Endometrial microvascular endothelial cells (primary cell): Measurements from ENCODE around the gene RANBP3. TPM values are rescaled to one million over a fixed set of nuclear protein-coding genes. Genes with fewer than 3 reads are reported as not detected.

ENCODE experiments used
- in situ Hi-C: cut with HindIII; loops from 2 replicates; pipeline ENCODE4 v1.10.0; 2017; ENCODE audit warnings: low sequenced_read_pairs, low pct_unique_long_range_greater_than_20kb; ENCODE audit errors: inconsistent ontology term
- total RNA-seq: library from RNA; depleted of rRNA; stranded (reverse); fragments of >200 nt; gene quantifications from one replicate; pipeline ENCODE4 v1.2.3, GENCODE V29; 2015; ENCODE audit errors: inconsistent ontology term

RANBP3 gene
- total RNA-seq, 1 donor from 2014 or later = 48.9 TPM

DNA sequence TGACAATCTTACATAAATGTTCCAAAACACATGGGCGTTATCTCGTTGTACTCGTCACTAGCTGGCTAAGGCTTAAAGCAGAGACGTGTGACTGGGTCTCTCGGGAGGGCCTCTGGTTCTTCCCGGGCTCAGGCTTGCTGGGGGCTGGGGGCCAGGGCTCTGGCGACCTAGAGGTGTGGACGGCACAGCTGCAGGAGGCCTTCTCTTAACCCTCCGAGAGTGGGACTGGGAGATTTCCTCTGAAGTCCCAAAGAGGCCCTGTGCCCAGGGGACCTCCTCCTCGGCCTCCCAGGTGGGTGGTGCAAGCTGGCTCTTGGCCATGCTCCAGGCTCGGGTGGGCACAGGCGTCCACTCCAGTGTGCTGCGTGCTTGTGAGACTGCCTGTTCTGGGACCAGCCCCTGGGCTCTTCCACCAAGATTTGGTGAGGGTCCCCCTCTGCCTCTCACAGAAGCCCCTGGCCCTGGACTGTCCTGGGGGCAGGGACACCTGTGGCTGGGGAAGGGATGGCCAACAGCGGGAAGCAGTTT lies 61.7 kb downstream of the RANBP3 start:
- in situ Hi-C loops = no loop called here

DNA sequence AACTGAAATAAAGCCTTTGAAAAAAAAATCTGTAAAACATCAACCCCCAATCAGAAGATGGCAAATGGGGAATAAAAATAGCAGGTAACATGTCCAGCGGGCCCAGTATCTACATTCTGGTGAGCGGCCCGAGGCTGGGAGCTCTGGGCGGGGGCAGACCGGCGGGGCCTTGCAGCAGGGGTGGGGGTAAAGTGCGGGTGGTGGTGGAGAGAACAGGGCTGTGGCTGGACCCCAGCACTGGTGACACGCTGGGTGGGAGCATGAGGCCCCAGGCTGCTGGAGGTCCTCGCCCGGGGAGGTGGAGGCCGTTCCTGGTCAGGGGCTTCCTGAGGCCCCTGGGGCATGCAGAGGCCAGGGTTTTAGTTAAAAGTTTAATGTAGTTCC lies 62.2 kb downstream of the RANBP3 start:
- in situ Hi-C loops = no loop called here

DNA sequence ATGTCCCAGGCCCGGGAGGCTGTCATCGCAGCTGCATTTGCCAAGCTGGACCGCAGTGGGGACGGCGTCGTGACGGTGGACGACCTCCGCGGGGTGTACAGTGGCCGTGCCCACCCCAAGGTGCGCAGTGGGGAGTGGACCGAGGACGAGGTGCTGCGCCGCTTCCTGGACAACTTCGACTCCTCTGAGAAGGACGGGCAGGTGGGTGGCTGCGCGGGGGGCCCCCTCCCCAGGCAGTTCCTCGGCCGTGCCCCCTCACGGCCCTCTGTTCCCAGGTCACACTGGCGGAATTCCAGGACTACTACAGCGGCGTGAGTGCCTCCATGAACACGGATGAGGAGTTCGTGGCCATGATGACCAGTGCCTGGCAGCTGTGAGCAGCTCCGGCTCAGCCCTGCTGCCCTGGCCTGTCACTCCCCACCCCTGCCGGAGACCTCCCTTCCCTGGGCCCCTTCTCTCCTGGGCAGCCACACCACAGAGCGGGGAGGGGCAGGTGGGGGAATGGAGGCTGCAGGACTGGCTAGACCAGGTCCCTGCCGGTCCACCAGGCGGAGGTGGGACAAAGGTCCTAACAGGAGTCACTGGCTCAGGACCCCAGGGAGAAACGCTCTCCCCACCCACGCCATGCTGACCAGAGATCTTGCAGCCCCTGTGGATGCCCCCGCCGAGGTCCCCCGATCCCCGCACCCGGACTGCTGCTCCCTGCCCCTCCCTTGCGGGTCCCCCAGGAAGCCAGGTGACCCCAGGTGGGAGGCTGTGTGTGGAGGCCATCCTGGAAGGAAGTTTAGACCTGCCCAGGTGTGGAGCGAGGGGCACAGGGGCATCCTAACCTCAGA lies 62.8 kb downstream of the RANBP3 start:
- in situ Hi-C loops = no loop called here

DNA sequence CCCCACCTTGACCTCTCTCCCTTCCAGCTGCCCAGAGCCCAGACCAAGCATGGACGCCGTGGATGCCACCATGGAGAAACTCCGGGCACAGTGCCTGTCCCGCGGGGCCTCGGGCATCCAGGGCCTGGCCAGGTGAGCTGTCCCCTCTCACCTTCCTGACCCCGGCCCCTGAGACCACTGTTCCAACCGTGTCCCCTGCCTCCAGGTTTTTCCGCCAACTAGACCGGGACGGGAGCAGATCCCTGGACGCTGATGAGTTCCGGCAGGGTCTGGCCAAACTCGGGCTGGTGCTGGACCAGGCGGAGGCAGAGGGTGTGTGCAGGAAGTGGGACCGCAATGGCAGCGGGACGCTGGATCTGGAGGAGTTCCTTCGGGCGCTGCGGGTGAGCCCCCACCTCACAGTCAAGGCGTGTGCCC lies 63.6 kb downstream of the RANBP3 start:
- in situ Hi-C loops = no loop called here

DNA sequence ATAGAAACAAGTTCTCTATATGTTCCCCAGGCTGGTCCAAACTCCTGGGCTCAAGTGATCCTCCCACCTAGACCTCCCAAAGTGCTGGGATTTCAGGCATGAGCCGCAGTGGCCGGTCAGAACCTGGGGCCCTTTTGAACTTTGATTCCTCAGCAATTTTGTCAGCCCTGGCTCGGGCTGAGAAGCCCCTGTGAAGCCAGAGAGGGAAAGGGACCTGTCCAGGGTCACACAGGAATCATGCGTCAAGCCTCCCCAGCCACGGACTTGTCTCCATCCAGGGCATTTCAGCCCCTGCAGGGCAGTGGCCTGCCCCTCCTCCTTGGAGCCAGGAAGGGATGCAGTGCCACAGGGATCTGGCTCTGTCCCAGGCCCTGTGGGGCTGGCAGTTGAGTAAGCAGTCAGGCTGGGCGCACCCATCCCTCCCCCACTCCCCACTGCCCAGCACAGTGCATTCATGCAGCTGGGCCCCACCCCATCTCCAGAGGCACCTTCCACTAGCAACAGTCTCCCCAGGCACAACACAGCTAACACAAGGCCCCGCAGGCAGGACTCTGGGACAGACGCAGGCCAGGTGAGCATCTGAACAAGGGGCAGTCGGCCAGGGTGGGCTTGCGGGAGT lies 64.1 kb downstream of the RANBP3 start, which contains the start of gene CAPS:
Gene CAPS (plus strand): TSS at position 516 of the 619 bp plus-strand sequence. CDS start 153 bp downstream, outside the sequence.
- in situ Hi-C loops = no loop called here

DNA sequence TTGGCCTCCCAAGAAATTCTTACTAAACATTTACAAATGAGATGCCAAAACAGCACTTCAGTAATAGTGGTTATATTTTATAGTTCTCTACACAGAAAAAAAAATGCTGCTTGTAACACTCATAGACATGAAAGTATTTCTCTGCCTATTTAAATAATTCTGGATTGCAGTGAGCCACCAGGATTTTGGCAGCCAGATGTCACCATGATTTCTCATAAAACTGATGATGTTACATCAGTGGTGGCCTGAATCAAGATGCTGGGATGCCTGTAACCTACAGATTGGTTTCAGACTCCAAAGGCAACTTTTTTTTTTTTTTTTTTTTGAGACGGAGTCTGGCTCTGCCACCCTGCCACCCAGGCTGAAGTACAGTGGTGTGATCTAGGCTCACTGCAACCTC lies 66.6 kb downstream of the RANBP3 start:
- in situ Hi-C loops = no loop called here

DNA sequence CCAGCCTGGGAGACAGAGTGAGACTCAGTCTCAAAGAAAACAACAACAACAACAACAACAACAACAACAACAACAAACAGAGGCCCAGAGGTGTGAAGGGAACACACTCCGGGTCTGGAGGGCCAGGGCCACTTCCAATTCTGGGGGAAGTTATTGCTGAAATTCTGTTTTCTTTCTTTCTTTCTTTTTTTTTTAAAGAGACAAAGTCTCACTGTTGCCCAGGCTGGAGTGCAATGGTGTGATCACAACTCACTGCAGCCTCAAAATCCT lies 67.4 kb downstream of the RANBP3 start:
- in situ Hi-C loops = no loop called here

DNA sequence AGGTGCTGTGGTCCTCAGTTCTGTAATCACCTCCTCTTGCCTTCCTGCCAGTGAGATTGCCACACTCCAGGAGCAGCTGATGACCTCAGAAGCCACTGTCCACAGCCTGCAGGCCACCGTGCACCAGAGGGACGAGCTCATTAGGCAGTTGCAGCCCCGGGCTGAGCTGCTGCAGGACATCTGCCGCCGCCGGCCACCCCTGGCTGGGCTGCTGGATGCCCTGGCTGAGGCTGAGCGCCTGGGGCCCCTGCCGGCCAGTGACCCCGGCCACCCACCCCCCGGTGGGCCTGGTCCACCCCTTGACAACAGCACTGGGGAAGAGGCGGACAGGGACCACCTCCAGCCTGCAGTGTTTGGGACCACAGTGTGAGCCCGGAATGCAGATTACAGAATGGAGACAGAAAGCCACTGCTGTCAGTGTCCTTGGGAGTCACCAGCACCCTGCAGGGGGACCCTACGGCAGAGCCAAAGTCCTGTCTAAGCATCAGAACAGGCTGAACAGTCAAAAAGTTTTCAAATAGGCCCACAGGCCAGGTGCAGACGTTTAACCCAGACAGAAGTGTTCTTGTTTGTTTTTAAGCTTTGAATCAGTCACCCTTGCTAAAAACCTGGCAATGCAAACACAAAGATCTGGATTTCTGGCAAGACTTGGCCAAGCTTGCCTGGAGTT lies 69.0 kb downstream of the RANBP3 start:
- in situ Hi-C loops = no loop called here

DNA sequence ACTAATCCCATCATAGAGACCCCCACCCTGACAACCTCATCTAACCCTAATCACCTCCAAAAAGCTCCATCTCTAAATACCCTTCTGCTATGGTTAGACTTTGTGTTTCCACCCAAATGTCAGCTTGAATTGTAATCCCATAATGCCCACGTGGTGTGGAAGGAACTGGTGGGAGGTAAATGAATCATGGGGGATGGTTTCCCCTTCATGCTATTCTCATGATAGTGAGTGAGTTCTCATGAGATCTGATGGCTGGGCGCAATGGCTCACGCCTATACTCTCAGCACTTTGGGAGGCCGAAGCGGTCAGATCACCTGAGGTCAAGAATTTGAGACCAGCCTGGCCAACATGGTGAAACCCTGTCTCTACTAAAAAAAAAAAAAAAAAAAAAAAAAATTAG lies 70.7 kb downstream of the RANBP3 start:
- in situ Hi-C loops = no loop called here

DNA sequence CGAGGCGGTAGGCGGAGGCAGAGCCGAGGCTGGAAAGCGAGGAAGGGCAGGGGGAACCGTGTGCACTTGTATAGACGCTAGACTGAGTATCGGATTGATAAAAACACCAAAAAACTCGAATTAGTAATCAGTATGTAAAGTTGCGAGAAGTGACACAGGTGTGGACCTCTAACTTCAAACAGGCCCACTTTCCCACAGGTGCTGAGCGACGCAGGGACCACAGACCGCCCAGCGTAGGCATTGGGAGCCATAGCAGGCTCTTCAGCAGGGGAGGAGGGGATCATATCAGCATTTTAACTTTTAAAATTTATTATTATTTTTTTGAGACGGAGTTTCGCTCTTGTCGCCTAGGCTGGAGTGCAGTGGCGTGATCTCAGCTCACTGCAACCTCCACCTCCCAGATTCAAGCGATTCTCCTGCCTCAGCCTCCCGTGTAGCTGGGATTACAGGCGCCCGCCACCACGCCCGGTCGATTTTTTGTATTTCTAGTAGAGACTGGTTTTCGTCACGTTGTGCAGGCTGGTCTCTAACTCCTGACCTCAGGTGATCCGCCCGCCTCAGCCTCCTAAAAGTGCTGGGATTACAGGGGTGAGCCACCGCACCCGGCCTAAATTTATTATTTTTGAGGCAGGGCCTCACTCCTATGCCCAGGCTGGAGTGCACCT lies 72.7 kb downstream of the RANBP3 start:
- in situ Hi-C loops = no loop called here

DNA sequence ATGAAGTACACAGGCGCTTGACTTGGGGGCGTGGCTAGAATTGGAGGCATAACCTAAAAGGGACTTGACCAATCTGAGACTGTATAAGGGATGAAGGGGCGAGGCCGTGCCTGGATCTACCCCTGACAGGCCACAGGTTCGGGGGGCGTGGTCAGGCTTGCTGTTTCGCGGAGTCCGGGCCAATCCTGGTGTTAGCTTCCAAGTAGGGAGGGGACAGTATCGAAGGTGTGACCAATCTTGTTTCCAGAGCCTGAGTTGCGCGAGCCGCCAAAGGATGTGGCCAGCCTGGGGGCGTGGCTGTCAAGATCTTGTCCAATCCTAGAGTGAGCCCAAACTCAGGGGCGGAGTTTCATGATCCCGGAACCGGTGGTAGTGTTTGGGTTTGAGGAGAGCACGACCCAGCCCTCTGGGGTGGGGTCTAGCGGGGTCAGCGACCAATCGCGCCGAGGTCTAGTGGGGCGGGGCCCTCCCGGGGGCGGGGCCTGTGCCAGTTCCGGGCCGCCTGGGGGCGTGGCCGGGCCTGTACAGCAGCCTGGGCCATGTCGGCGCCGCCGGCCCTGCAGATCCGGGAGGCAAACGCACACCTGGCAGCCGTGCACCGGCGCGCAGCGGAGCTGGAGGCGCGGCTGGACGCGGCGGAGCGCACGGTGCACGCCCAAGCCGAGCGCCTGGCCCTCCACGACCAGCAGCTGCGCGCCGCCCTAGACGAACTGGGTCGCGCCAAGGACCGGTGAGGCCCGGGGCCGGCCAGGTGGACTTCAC lies 73.4 kb downstream of the RANBP3 start, which contains the start of gene VMAC:
Gene VMAC (plus strand): TSS at position 521 of the 762 bp plus-strand sequence. CDS start 19 bp downstream, at position 540.
- in situ Hi-C loops = no loop called here

DNA sequence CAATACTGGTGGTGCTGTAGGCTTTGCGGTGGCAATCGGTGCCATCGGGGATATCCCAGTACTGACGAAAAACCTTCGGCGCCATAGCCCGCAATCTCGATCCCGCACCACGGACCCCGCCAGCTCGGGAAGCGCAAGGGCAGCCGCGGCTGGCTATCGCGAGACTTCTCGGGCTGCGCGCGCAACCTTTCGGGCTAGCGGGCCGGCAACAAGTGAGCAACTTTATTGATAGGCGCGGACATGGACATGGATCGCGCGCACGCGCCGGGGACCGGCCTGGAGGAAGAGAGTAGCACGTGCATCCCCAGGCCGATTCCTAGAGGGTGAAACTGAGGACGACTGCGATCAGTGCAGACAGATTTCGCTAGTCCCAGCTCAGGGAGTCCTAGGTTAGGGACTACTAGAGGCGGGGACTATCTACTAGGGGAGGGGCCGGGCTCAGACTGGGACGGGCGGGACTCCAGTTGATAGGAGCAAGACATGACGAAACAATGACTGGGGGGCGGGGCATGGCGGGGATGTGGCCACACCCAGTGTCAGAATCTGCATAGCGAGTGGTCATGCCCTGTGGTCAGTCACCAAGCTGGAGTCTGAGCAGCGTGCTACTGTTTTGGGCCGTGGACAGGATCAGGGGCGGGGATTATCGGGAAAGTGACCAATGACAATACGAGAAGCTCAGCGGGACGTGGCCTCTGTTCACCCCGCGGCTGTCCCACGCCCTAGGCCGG lies 74.2 kb downstream of the RANBP3 start, which contains the start of gene NDUFA11:
Gene NDUFA11 (minus strand): TSS at position 167 of the 728 bp plus-strand sequence. CDS start 82 bp downstream, at position 85.
- in situ Hi-C loops = no loop called here

DNA sequence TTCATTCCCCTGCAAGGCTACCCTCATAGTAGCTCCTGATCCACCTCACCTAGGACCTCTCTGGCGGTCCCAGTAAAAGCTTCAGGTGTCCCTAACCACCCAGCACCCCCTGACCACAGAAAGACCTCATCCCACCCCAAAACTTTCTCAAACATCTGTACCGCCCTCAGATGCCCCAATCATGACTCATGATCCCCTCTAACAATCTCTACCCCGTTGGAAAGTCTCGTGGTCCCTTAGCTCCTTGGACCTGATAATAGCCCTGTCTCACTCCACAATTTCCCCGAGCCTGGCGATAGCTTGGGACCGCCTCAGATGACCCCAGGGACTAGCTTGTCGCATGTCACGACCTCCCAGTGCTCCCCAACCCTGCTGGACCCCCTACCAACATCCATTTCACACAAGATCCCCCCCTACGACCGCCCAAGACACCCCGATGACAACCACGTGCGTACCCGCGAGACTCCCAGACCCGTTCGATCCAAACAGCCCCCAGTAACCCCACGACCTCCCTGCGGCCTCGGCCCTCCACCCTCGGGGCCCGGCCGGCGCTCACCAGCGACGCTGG lies 74.8 kb downstream of the RANBP3 start:
- in situ Hi-C loops = no loop called here

DNA sequence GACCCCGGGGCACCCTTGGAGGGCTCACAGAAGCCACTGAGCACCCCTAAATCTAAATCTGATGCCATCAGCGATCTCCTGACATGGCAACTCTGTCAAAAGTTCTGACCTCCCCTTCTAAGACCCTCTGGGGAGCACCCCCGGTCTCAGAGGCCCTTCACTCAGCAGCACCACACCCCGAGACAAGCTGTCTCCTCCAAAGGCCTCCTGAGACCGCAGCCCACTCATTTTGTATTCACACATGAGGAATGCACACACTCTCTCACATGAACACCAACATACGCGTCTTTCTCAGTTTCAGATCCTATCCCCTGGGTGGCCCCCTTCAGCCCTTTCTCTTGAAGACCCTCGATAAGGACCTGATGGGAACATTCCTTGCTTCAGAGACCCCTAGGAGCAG lies 77.0 kb downstream of the RANBP3 start:
- in situ Hi-C loops = no loop called here

DNA sequence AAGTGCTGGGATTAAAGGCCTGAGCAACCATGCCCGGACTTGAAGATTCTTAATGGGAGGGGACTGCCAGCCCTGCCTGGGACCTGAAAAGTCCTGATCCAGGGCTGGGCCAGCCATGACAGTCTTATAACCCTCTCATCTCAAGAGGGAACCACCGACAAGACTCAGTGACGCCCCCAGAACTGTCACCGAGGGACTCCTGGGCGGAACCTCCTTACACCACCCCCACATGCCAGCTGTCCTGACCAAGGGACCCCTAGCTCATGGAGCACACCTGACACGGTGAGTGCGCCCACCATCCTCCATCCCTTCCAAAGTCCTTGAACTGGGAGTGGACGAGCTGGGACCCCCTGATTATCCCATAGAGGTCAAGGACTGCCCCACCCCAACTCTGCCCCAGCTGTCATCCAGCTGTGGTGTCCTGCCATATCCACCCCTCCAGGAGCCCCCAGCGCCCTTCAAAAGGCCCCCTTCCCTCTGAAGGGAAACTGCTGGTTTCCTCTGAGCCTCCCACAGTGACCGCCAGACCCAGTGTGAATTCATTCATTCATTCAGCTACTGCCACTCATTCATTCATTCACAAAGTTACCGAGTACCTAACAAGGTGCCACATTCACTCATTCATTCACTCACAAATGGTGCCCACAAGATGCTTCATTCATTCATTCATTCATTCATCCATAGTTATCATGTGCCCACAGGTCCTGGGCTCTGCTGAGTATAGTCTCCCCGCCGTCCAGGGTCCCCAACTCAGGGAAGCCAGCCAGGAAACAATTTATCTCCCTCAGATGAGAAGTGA lies 78.0 kb downstream of the RANBP3 start:
- in situ Hi-C loops = no loop called here

DNA sequence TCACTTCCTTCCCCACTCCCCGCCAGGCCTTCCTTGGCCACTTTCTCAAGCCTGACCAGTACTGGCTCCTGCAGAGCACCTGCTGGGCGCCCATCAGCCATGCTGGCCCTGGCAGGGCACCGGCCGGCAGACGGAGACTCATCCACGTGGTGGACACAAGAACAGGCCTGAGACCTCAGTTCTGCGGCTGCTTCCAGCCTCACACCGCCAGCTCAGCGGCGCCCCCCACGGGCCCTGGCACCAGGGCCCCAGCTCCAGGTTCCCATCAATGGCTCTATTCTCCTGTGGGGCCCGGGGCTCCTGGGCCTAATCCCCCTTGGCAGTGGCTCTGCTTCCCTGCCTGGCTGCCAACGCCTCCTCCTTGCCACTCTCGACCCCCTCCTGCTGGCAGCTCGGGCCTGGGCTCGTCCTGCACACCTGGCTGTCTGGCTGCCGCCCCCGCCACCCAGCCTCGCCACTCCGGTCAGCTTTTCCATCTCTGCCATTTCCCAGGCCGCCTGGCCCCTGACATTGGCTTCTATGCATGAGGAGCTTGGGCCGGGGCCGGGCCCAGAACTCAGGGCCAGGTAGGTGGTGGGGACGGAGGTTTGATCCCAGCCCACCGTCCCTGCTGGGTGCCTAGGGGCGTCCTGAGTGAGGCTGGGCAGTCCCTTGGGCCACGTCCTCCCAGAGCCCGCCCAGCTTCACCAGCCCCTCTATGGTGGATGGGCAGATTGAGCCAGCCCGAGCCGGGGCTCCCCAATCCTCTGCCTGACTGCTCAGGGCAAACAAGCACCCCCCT lies 80.6 kb downstream of the RANBP3 start:
- in situ Hi-C loops = no loop called here
